Peyer's patch (tissue), 4 donors: Measurements from ENCODE around the gene PLCH1. TPM values are rescaled to one million over a fixed set of nuclear protein-coding genes. Genes with fewer than 3 reads are reported as not detected.

ENCODE experiments used
- DNase-seq, 3 donors: peaks; one replicate each; pipeline ENCODE4 v3.0.0-alpha.2; 2017 to 2019
- H3K27ac ChIP-seq, 4 donors: fragments of 200-600 bp; sonication (generic); one replicate each; pipeline ENCODE4 v1.5.1; 2016 to 2019
- H3K27me3 ChIP-seq, 2 donors: fragments of 200-600 bp; sonication (generic); one replicate each; pipeline ENCODE4 v1.5.1; 2019
- H3K36me3 ChIP-seq, 3 donors: fragments of 200-600 bp; sonication (generic); one replicate each; pipeline ENCODE4 v1.5.1; 2016 to 2019
- H3K4me1 ChIP-seq, 4 donors: fragments of 200-600 bp; sonication (generic); one replicate each; pipeline ENCODE4 v1.5.1; 2016 to 2019
- H3K4me3 ChIP-seq, 4 donors: fragments of 200-600 bp; sonication (generic); 1 replicate in 3 of 4; 2 replicates in 1 of 4; pipeline ENCODE4 v1.5.1; 2016 to 2019; ENCODE audit warnings: mild to moderate bottlenecking in 1 of 4
- H3K9me3 ChIP-seq, 4 donors: fragments of 200-600 bp; sonication (generic); one replicate each; pipeline ENCODE4 v1.5.1; 2016 to 2019; ENCODE audit warnings: mild to moderate bottlenecking in 1 of 4
- CTCF ChIP-seq, 6 experiments: fragments of 450-650 bp in 4 of 6; fragments of 200-600 bp in 2 of 6; sonication (generic) in 1 of 6; IDR thresholded peaks; one replicate each; pipeline ENCODE4 v1.5.1; 2017 to 2019; ENCODE audit warnings: antibody characterized with exemption in 6 of 6, mild to moderate bottlenecking in 3 of 6, moderate library complexity in 1 of 6
- POLR2A ChIP-seq, 2 donors: fragments of 450-650 bp; IDR thresholded peaks; one replicate each; pipeline ENCODE4 v1.5.1; 2017; ENCODE audit warnings: antibody characterized with exemption in 2 of 2, mild to moderate bottlenecking in 2 of 2, moderate library complexity in 2 of 2
- total RNA-seq, 4 donors: library from RNA; depleted of rRNA; stranded (reverse); fragments of >200 nt; gene quantifications; one replicate each; pipeline ENCODE4 v1.1.0, GENCODE V29; 2016

The PLCH1 gene
- total RNA-seq, 4 donors from 2014 or later: 8.3 to 19.1 (median 12.7) TPM

- no peak overlapping the region for H3K27ac ChIP-seq
- TF ChIP-seq POLR2A (IDR thresholded peaks at IDR 0.05): no peak
- TF ChIP-seq CTCF (IDR thresholded peaks at IDR 0.05): no peak
Observed at GRCh38 chr3:155446366-155446765, 298.5 kb downstream of the PLCH1 start.

GRCh38 chr3:155444771-155445170, 300.1 kb downstream of the PLCH1 start:
- no peak for DNase-seq
- no peaks in the 10 kb centered on the region for H3K9me3 ChIP-seq
- no peaks in the 10 kb centered on the region for H3K36me3 ChIP-seq
- H3K27me3 ChIP-seq: no peaks in the 10 kb centered on the region
- no peaks in the 10 kb centered on the region for H3K4me1 ChIP-seq
- no peak overlapping the region for H3K27ac ChIP-seq
- no peak overlapping the region for H3K4me3 ChIP-seq
- TF ChIP-seq CTCF (IDR thresholded peaks at IDR 0.05): no peak

More at GRCh38 chr3:155446366-155446765, 298.5 kb downstream of the PLCH1 start:
- Histone ChIP-seq H3K4me1 (no peaks in the 10 kb centered on the region), H3K27me3 (no peaks in the 10 kb centered on the region), H3K9me3 (no peaks in the 10 kb centered on the region), H3K36me3 (no peaks in the 10 kb centered on the region), H3K4me3 (no peak overlapping the region)
- no peak for DNase-seq

GRCh38 chr3:155443815-155444214, 301.1 kb downstream of the PLCH1 start:
- Histone ChIP-seq H3K9me3 (no peaks in the 10 kb centered on the region), H3K4me3 (no peak overlapping the region), H3K27me3 (no peaks in the 10 kb centered on the region), H3K4me1 (no peaks in the 10 kb centered on the region), H3K27ac (no peak overlapping the region), H3K36me3 (no peaks in the 10 kb centered on the region)
- DNase-seq: no peak
- TF ChIP-seq CTCF (IDR thresholded peaks at IDR 0.05): no peak

GRCh38 chr3:155442072-155442471, 302.8 kb downstream of the PLCH1 start:
- Histone ChIP-seq H3K27ac (no peak overlapping the region), H3K4me3 (no peak overlapping the region), H3K4me1 (no peaks in the 10 kb centered on the region), H3K36me3 (no peaks in the 10 kb centered on the region), H3K9me3 (no peaks in the 10 kb centered on the region), H3K27me3 (no peaks in the 10 kb centered on the region)
- DNase-seq: no peak
- TF ChIP-seq CTCF (IDR thresholded peaks at IDR 0.05) (no peak), POLR2A (IDR thresholded peaks at IDR 0.05) (no peak)

GRCh38 chr3:155441506-155441905, 303.4 kb downstream of the PLCH1 start:
- H3K4me1 ChIP-seq: no peaks in the 10 kb centered on the region
- no peak for DNase-seq
- H3K27me3 ChIP-seq: no peaks in the 10 kb centered on the region
- no peak overlapping the region for H3K27ac ChIP-seq
- TF ChIP-seq CTCF (IDR thresholded peaks at IDR 0.05) (no peak), POLR2A (IDR thresholded peaks at IDR 0.05) (no peak)
- H3K36me3 ChIP-seq: no peaks in the 10 kb centered on the region
- no peaks in the 10 kb centered on the region for H3K9me3 ChIP-seq
- no peak overlapping the region for H3K4me3 ChIP-seq

GRCh38 chr3:155441026-155441425, 303.8 kb downstream of the PLCH1 start:
- no peaks in the 10 kb centered on the region for H3K27me3 ChIP-seq
- TF ChIP-seq CTCF (IDR thresholded peaks at IDR 0.05) (no peak), POLR2A (IDR thresholded peaks at IDR 0.05) (no peak)
- no peak overlapping the region for H3K27ac ChIP-seq
- no peaks in the 10 kb centered on the region for H3K4me1 ChIP-seq
- no peak overlapping the region for H3K4me3 ChIP-seq
- H3K36me3 ChIP-seq: no peaks in the 10 kb centered on the region
- H3K9me3 ChIP-seq: no peaks in the 10 kb centered on the region
- no peak for DNase-seq
